OCI-LY7 (cell line): ENCODE measurements around the gene ELF2. TPM values are rescaled to one million over a fixed set of nuclear protein-coding genes. Genes with fewer than 3 reads are reported as not detected.
"Not testable (repeated sequence)": the region's sequence is repeated elsewhere in the genome, so short reads cannot be mapped to it uniquely, and the experiment has no call there.

Experiments used
- BruUV-seq: library from RNA; stranded (reverse); fragments of 400-500 nt; replicated peaks from 2 replicates; lab custom pipeline; 2021; lab: Mats Ljungman, UMichigan
- CTCF ChIA-PET: fragments of 300-600 bp; sonication (Branson Sonifier 250); formaldehyde crosslinking; loops from one replicate; lab custom pipeline; 2022; ENCODE audit warnings: antibody characterized with exemption; ENCODE audit not compliant: unreplicated experiment; lab: Charles Lee
- POLR2A ChIA-PET: fragments of 300-600 bp; sonication (Branson Sonifier 250); formaldehyde crosslinking; loops from one replicate; lab custom pipeline; 2022; ENCODE audit warnings: antibody characterized with exemption; lab: Charles Lee
- DNase-seq: peaks from one replicate; pipeline ENCODE4 v3.0.0-alpha.2; 2015; ENCODE audit warnings: low spot score
- H2AFZ ChIP-seq: fragments of 200-600 bp; sonication (generic), shearing (Covaris generic); 2 replicates; pipeline ENCODE4 v1.6.1; 2014; ENCODE audit warnings: mild to moderate bottlenecking, antibody characterized with exemption, low read length, moderate library complexity
- H3K27ac ChIP-seq: fragments of 200-600 bp; sonication (generic); 2 replicates; pipeline ENCODE4 v1.5.1; 2014; ENCODE audit warnings: mixed run types, low read depth, mild to moderate bottlenecking, moderate library complexity, low read length, inconsistent platforms; ENCODE audit not compliant: poor library complexity, severe bottlenecking
- H3K36me3 ChIP-seq: fragments of 200-600 bp; sonication (generic); 2 replicates; pipeline ENCODE4 v1.6.1; 2014; ENCODE audit warnings: mild to moderate bottlenecking, antibody characterized with exemption, low read length, moderate library complexity, mixed read lengths; ENCODE audit not compliant: insufficient read depth
- H3K4me1 ChIP-seq: fragments of 200-600 bp; sonication (generic); 2 replicates; pipeline ENCODE4 v1.5.1; 2014; ENCODE audit warnings: mild to moderate bottlenecking, low read length; ENCODE audit not compliant: insufficient read depth, poor library complexity, severe bottlenecking
- H3K4me2 ChIP-seq: fragments of 200-600 bp; sonication (generic); 2 replicates; pipeline ENCODE4 v1.6.1; 2014; ENCODE audit warnings: mild to moderate bottlenecking, low read length
- H3K4me3 ChIP-seq: fragments of 200-600 bp; sonication (generic); 2 replicates; pipeline ENCODE4 v1.5.1; 2014; ENCODE audit warnings: mild to moderate bottlenecking, low read depth, low read length; ENCODE audit not compliant: poor library complexity, severe bottlenecking
- H3K79me2 ChIP-seq: fragments of 200-600 bp; sonication (generic); 2 replicates; pipeline ENCODE4 v1.6.1; 2016; ENCODE audit warnings: low read depth, mild to moderate bottlenecking, low read length, moderate library complexity, mixed read lengths; ENCODE audit not compliant: insufficient read depth
- H3K9me2 ChIP-seq: fragments of 200-600 bp; sonication (generic); 2 replicates; pipeline ENCODE4 v1.6.1; 2016; ENCODE audit warnings: mild to moderate bottlenecking, low read length, mixed read lengths; ENCODE audit not compliant: insufficient read depth
- H3K9me3 ChIP-seq: fragments of 200-600 bp; sonication (generic); 2 replicates; pipeline ENCODE4 v1.6.1; 2014; ENCODE audit warnings: mild to moderate bottlenecking, mixed run types, low read length, mixed read lengths
- H4K20me1 ChIP-seq: fragments of 200-600 bp; sonication (generic); 2 replicates; pipeline ENCODE4 v1.6.1; 2014; ENCODE audit warnings: mild to moderate bottlenecking, antibody characterized with exemption, low read length, moderate library complexity, mixed read lengths; ENCODE audit not compliant: insufficient read depth
- EZH2phosphoT487 ChIP-seq: fragments of 200-600 bp; sonication (generic); IDR thresholded peaks from 2 replicates; pipeline ENCODE4 v1.6.1; 2018; ENCODE audit warnings: low read depth, borderline replicate concordance, mild to moderate bottlenecking, mixed run types, antibody characterized with exemption, low read length, moderate library complexity, mixed read lengths
- intact Hi-C: fragments of 100-400 bp; cut with micrococcal nuclease; formaldehyde crosslinking; loops from one replicate; pipeline ENCODE4 v1.10.0; 2022; ENCODE audit not compliant: unreplicated experiment
- total RNA-seq, 2 experiments: library from RNA; depleted of rRNA in 1 of 2; stranded (reverse); fragments of >200 nt in 1 of 2; shearing (Covaris generic) in 1 of 2; gene quantifications; 2 replicates each; pipeline ENCODE4 v1.2.3, GENCODE V29; 2014 to 2022
- TF ChIP-seq, protein P1 (sequence below): fragments of 200-600 bp; sonication (generic); conservative IDR thresholded peaks from 2 replicates; pipeline ENCODE4 v1.5.1; 2014; ENCODE audit warnings: mild to moderate bottlenecking, antibody characterized with exemption, low read length, moderate library complexity, mixed read lengths

The ELF2 gene
- total RNA-seq, 2 experiments from 2014 or later, result 49.6 to 57.0 TPM

DNA sequence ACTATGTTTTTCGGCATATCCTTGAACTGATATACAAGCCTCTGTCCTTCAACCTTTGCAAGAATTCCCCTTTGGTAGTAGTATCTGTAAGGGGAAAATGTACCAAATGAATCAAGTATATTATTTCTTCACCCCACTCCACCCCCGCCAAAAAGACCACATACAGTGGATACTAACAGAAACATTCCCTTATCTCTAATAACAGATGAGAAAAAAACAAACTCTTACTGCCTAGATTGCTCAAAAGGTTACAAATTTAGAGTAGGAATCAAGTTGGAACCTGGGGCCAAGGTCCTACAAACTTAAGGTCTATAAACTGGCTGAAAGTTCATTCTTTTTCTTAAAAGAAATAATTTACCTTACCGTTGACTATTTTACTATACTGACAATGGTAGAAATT, 116.4 kb downstream of the ELF2 start:
- H3K4me3 ChIP-seq, result no peak overlapping the region
- no peak for TF ChIP-seq EZH2phosphoT487
- TF ChIP-seq, protein P1, sequence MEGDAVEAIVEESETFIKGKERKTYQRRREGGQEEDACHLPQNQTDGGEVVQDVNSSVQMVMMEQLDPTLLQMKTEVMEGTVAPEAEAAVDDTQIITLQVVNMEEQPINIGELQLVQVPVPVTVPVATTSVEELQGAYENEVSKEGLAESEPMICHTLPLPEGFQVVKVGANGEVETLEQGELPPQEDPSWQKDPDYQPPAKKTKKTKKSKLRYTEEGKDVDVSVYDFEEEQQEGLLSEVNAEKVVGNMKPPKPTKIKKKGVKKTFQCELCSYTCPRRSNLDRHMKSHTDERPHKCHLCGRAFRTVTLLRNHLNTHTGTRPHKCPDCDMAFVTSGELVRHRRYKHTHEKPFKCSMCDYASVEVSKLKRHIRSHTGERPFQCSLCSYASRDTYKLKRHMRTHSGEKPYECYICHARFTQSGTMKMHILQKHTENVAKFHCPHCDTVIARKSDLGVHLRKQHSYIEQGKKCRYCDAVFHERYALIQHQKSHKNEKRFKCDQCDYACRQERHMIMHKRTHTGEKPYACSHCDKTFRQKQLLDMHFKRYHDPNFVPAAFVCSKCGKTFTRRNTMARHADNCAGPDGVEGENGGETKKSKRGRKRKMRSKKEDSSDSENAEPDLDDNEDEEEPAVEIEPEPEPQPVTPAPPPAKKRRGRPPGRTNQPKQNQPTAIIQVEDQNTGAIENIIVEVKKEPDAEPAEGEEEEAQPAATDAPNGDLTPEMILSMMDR, result no peak
- peaks cover 98% of the 10 kb centered on the region for H3K36me3 ChIP-seq
- no peak overlapping the region for H3K27ac ChIP-seq
- no peaks in the 10 kb centered on the region for H3K4me1 ChIP-seq
- no peaks in the 10 kb centered on the region for H4K20me1 ChIP-seq
- POLR2A ChIA-PET, result no interaction called here
- DNase-seq, result no peak
- intact Hi-C loops, result no loop called here
- H3K4me2 ChIP-seq, result no peak overlapping the region
- H3K9me3 ChIP-seq, result no peaks in the 10 kb centered on the region
- H2AFZ ChIP-seq, result no peak overlapping the region
- CTCF ChIA-PET, result no interaction called here
- no peaks in the 10 kb centered on the region for H3K9me2 ChIP-seq
- no TSS peak for BruUV-seq
- peaks cover 13% of the 10 kb centered on the region; the same call in 1 of the 2 replicates for H3K79me2 ChIP-seq

DNA sequence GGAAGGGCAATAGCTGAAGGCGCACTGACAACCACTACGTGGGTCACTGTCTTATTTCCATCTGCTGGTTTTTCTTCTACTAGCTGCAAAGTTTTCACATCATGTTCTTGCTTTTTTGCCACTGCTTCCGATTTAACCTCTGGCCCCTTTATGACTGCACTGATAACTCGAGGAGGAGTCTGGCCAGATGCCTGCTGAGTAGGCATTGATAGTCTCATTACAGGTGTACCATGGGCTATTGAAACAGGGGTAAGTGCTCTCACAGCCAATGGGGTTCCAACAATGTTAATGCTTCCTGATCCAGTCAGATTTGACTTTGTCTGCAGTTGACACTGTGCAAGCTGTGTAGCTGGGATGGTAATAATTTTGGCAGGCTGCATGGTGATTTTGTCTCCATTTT, 118.0 kb downstream of the ELF2 start:
- H4K20me1 ChIP-seq, DNase-seq, H3K4me2 ChIP-seq, H2AFZ ChIP-seq, H3K9me3 ChIP-seq, H3K27ac ChIP-seq, H3K4me3 ChIP-seq, CTCF ChIA-PET, H3K4me1 ChIP-seq, H3K9me2 ChIP-seq, BruUV-seq, intact Hi-C loops: not testable (repeated sequence)
- POLR2A ChIA-PET, result interaction anchor here (0.8 to 1.3 kb wide), 3 partner anchors 8 to 28 kb away, joined by 4 read pairs; no protein-coding TSS in a partner anchor
- Histone ChIP-seq H3K79me2 (peaks cover 13% of the 10 kb centered on the region; the same call in 1 of the 2 replicates), H3K36me3 (peaks cover 98% of the 10 kb centered on the region)

DNA sequence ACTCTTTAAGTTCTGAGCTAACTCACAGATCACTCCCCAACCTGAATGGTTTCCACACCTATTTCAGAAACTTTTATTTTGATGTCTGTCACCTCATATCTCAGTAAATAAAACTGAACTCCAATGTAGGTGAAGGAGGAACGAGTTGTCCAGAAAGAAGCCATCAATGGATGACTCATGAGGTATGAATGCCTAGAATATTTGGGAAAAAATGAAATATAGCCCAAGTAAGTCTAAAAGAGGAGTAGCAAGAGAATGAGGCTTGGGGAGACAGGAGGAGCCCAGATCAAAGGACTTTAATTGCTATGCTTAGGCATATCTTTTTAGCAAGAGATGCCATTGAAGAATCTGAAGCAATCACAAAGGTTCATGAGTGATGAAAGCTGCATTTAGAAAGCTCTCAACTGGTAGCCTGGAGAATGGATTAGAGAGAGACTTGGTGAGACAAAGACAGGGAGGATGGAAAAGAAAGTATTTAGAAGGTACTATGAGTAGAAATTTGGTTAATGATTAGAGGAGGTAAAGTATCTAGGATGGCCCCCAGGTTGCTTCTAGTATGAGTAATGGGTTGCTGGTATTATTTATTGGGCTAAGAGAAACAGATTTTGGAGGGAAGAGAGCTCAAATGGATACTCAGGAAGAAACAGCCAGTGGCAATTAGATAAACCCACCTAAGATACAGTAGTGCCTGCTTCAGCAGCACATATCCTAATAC, 122.1 kb downstream of the ELF2 start:
- Histone ChIP-seq H3K4me1 (no peaks in the 10 kb centered on the region), H3K27ac (no peak overlapping the region), H3K79me2 (peaks cover 29% of the 10 kb centered on the region; the same call in 1 of the 2 replicates), H3K9me2 (no peaks in the 10 kb centered on the region), H3K36me3 (peaks cover 89% of the 10 kb centered on the region), H3K4me2 (no peak overlapping the region), H2AFZ (no peak overlapping the region), H4K20me1 (no peaks in the 10 kb centered on the region), H3K4me3 (no peak overlapping the region), H3K9me3 (no peaks in the 10 kb centered on the region)
- BruUV-seq, result no TSS peak
- no peak for DNase-seq
- TF ChIP-seq EZH2phosphoT487, result no peak
- TF ChIP-seq, protein P1, result no peak
- ChIA-PET POLR2A (interaction anchor here (0.9 to 1.2 kb wide), 2 partner anchors 20 to 26 kb away, joined by 3 to 6 read pairs; no protein-coding TSS in a partner anchor), CTCF (no interaction called here)
- intact Hi-C loops, result no loop called here
